HG02759 (cell line): ENCODE results near the gene SPPL3.

Source experiments
- ATAC-seq: cut with Tn5 transposase; IDR thresholded peaks from one replicate; pipeline ENCODE4 v1.9.1; 2021; ENCODE audit warnings: mild to moderate bottlenecking, moderate library complexity; ENCODE audit not compliant: unreplicated experiment

SPPL3 gene

GRCh38 chr12:120790114-120790513 is 114.0 kb downstream of the SPPL3 start:
- no peak for ATAC-seq

GRCh38 chr12:120787889-120788288 is 116.3 kb downstream of the SPPL3 start:
- ATAC-seq = no peak

GRCh38 chr12:120784804-120785203 is 119.4 kb downstream of the SPPL3 start:
- ATAC-seq = no peak

- ATAC-seq = no peak
Measured at GRCh38 chr12:120783197-120783596, 121.0 kb downstream of the SPPL3 start.

GRCh38 chr12:120775862-120776552 is 128.2 kb downstream of the SPPL3 start:
- ATAC-seq = no peak

- ATAC-seq = no peak
Measured at GRCh38 chr12:120774169-120774916, 129.8 kb downstream of the SPPL3 start.

GRCh38 chr12:120771097-120771496 is 133.1 kb downstream of the SPPL3 start:
- ATAC-seq = no peak

- no peak for ATAC-seq
Measured at GRCh38 chr12:120767071-120768024, 136.8 kb downstream of the SPPL3 start.

GRCh38 chr12:120766566-120766965 is 137.6 kb downstream of the SPPL3 start:
- no peak for ATAC-seq

GRCh38 chr12:120764816-120765215 is 139.3 kb downstream of the SPPL3 start:
- ATAC-seq = no peak

GRCh38 chr12:120763250-120763649 is 140.9 kb downstream of the SPPL3 start:
- ATAC-seq = no peak

- ATAC-seq = no peak
Measured at GRCh38 chr12:120762086-120762485, 142.1 kb downstream of the SPPL3 start.

- ATAC-seq = no peak
Measured at GRCh38 chr12:120761519-120761934, 142.6 kb downstream of the SPPL3 start.

GRCh38 chr12:120760349-120761254 is 143.6 kb downstream of the SPPL3 start:
- ATAC-seq = no peak

GRCh38 chr12:120759591-120760348 is 144.4 kb downstream of the SPPL3 start:
- ATAC-seq = no peak

- no peak for ATAC-seq
Measured at GRCh38 chr12:120758798-120759590, 145.2 kb downstream of the SPPL3 start.

GRCh38 chr12:120757949-120758348 is 146.2 kb downstream of the SPPL3 start:
- ATAC-seq = no peak

GRCh38 chr12:120757226-120757742 is 146.9 kb downstream of the SPPL3 start:
- ATAC-seq = no peak
